Measurements from ENCODE around the gene DDAH1.

GRCh38 chr1:85313888-85314696, 150.9 kb downstream of the DDAH1 start:
- no peak for TF ChIP-seq POLR2A (IDR thresholded peaks at IDR 0.05; ENCODE audit: low read length)
- no peak for TF ChIP-seq GATA1 (IDR thresholded peaks at IDR 0.05; ENCODE audit: low read depth, low read length)
